Tibial nerve (tissue), 4 donors: ENCODE results near the gene TBC1D1. TPM values are rescaled to one million over a fixed set of nuclear protein-coding genes. Genes with fewer than 3 reads are reported as not detected.
A peak's percentile ranks its signal among the peaks of the same experiment; 100 is the strongest.

Experiments
- DNase-seq, 2 donors: peaks; one replicate each; pipeline ENCODE4 v3.0.0-alpha.2; 2019; ENCODE audit warnings: low spot score in 2 of 2
- H3K27ac ChIP-seq, 4 donors: fragments of 200-600 bp; sonication (generic) in 3 of 4; one replicate each; pipeline ENCODE4 v1.5.1; 2017 to 2019; ENCODE audit warnings: mild to moderate bottlenecking in 1 of 4
- H3K27me3 ChIP-seq, 2 donors: fragments of 200-600 bp; sonication (generic) in 1 of 2; one replicate each; pipeline versions ENCODE4 v1.5.1 to v1.6.0; 2017 to 2019
- H3K36me3 ChIP-seq, 3 donors: fragments of 200-600 bp; sonication (generic); one replicate each; pipeline ENCODE4 v1.5.1; 2018 to 2019
- H3K4me1 ChIP-seq, 4 donors: fragments of 200-600 bp; sonication (generic) in 3 of 4; one replicate each; pipeline ENCODE4 v1.5.1; 2017 to 2019
- H3K4me3 ChIP-seq, 4 donors: fragments of 200-600 bp; sonication (generic) in 3 of 4; one replicate each; pipeline ENCODE4 v1.5.1; 2017 to 2019; ENCODE audit warnings: mild to moderate bottlenecking in 1 of 4, moderate library complexity in 1 of 4
- H3K9me3 ChIP-seq, 4 donors: fragments of 200-600 bp; sonication (generic) in 3 of 4; one replicate each; pipeline ENCODE4 v1.5.1; 2017 to 2019
- EP300 ChIP-seq, 2 donors: sonication (generic); formaldehyde crosslinking; IDR thresholded peaks; one replicate each; pipeline ENCODE4 v1.6.1; 2017; ENCODE audit warnings: antibody characterized with exemption in 2 of 2, mild to moderate bottlenecking in 1 of 2
- POLR2A ChIP-seq, 2 donors: fragments of 450-650 bp; IDR thresholded peaks; one replicate each; pipeline ENCODE4 v1.6.1; 2017; ENCODE audit warnings: antibody characterized with exemption in 2 of 2, mild to moderate bottlenecking in 2 of 2, moderate library complexity in 2 of 2
- WGBS, 2 donors: methylation state at CpG; one replicate each; pipeline ENCODE4 v1.1.5; 2018; 5-methylcytosine and 5-hydroxymethylcytosine counted together
- total RNA-seq, 4 donors: library from RNA; depleted of rRNA; stranded (reverse); fragments of >200 nt; gene quantifications; one replicate each; pipeline ENCODE4 v1.1.0, GENCODE V29; 2016
- TF ChIP-seq, protein P1 (sequence below), 5 experiments: fragments of 200-600 bp in 3 of 5; fragments of 450-650 bp in 2 of 5; sonication (generic) in 3 of 5; IDR thresholded peaks; one replicate each; pipeline ENCODE4 v1.5.1; 2016 to 2019; ENCODE audit warnings: antibody characterized with exemption in 5 of 5, mild to moderate bottlenecking in 3 of 5, moderate library complexity in 2 of 5

TBC1D1 gene
- total RNA-seq, 4 donors from 2014 or later: 41.6 to 97.8 (median 62.5) TPM

DNA sequence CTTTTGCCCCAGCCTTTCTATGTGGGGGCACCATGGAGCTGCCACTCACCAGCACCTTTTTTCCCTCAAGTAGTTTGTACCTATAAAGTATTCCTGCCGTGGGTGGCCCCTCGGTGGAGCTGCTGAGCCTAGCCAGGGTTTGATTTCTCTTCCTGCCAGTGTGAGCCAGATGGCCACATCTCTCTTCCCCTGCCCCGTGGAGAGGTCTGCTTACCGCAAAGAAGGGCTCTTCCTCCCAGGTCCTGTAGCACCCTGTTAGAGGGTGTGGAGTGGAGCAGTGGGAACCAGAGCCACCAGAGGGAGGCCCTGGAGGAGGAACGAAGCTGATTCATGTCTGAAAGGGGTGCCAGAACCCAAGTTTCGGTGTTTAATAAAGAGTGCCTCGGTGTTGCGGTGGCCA, 164.7 kb downstream of the TBC1D1 start:
- Histone ChIP-seq H3K27me3 (no peaks in the 10 kb centered on the region), H3K4me1 (peaks cover 0 to 6% (median 0%) of the 10 kb centered on the region in 4 donors), H3K9me3 (no peaks in the 10 kb centered on the region), H3K27ac (peak overlapping the region in 1 of 4 donors; percentile 41), H3K4me3 (no peak overlapping the region), H3K36me3 (peaks cover 0 to 37% (median 3%) of the 10 kb centered on the region in 3 donors)
- no peak for DNase-seq
- WGBS, 2 donors: 73 to 75% methylated on average over 8 of the region's 8 CpGs
- TF ChIP-seq POLR2A (IDR thresholded peaks at IDR 0.05) (no peak), EP300 (IDR thresholded peaks at IDR 0.05) (no peak)
- TF ChIP-seq, protein P1, sequence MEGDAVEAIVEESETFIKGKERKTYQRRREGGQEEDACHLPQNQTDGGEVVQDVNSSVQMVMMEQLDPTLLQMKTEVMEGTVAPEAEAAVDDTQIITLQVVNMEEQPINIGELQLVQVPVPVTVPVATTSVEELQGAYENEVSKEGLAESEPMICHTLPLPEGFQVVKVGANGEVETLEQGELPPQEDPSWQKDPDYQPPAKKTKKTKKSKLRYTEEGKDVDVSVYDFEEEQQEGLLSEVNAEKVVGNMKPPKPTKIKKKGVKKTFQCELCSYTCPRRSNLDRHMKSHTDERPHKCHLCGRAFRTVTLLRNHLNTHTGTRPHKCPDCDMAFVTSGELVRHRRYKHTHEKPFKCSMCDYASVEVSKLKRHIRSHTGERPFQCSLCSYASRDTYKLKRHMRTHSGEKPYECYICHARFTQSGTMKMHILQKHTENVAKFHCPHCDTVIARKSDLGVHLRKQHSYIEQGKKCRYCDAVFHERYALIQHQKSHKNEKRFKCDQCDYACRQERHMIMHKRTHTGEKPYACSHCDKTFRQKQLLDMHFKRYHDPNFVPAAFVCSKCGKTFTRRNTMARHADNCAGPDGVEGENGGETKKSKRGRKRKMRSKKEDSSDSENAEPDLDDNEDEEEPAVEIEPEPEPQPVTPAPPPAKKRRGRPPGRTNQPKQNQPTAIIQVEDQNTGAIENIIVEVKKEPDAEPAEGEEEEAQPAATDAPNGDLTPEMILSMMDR (IDR thresholded peaks at IDR 0.05): no peak

DNA sequence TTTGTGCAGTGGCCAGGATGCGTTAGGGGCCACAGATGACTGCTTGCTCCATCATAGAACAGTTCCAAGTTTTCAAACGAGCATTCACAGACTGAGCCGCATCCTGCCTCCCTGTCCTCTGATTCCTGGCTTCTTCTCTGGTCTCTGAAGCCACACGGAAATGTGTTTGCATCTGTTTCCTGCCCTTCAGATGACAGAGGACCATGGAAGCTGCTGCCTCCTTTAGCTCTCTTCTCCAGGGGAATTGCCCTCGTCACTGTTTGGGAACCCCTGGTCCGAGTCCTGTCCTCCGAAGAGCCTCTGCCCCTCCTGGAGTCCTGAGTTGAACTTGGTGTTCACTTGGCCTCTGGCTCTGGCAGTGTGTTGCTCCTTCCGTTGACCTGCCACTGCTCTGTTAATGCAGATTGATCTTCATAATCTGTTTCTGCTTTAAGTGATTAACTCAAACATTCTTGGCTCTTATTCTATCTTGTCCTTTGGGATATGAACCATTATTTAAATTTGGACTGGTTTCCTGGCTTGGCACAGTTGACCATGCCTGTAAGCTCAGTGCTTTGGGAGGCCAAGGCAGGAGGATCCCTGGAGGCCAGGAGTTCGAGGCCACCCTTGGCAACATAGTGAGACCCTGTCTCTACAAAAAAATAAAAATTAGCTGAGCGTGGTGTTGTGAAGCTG, 165.3 kb downstream of the TBC1D1 start:
- Histone ChIP-seq H3K27me3 (no peaks in the 10 kb centered on the region), H3K4me3 (no peak overlapping the region), H3K36me3 (peaks cover 0 to 37% (median 3%) of the 10 kb centered on the region in 3 donors), H3K27ac (peak overlapping the region in 1 of 4 donors; percentile 41), H3K9me3 (no peaks in the 10 kb centered on the region), H3K4me1 (peaks cover 0 to 6% (median 0%) of the 10 kb centered on the region in 4 donors)
- 64 to 68% methylated on average over 10 of the region's 10 CpGs for WGBS, 2 donors
- TF ChIP-seq POLR2A (IDR thresholded peaks at IDR 0.05): no peak
- TF ChIP-seq, protein P1 (IDR thresholded peaks at IDR 0.05): no peak
- no peak for TF ChIP-seq EP300 (IDR thresholded peaks at IDR 0.05)
- DNase-seq: no peak

DNA sequence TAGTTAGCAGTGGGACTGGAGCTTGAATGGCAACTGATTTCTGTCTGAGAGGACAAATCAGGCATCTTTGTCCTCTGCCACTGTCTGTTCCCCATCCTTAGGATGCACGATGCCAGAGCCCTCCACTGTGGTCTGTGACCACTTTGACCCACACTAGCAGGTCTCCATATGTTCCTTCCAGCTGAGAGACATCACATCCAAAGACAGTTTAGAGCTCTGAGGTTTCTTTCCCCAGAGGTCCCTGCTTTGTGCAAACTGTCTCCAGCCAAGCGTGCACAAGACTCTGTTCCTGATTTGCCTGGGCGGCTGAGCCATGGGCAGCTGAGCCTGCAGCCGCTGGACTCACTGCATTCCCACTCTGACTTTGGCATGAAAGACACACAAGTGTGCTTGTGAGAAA, 167.3 kb downstream of the TBC1D1 start:
- 59 to 71% methylated on average over 4 of the region's 4 CpGs for WGBS, 2 donors
- DNase-seq: no peak
- no peaks in the 10 kb centered on the region for H3K9me3 ChIP-seq
- no peaks in the 10 kb centered on the region for H3K27me3 ChIP-seq
- H3K27ac ChIP-seq: no peak overlapping the region
- H3K4me3 ChIP-seq: no peak overlapping the region
- peaks cover 0 to 37% (median 0%) of the 10 kb centered on the region in 3 donors for H3K36me3 ChIP-seq
- no peak for TF ChIP-seq EP300 (IDR thresholded peaks at IDR 0.05)
- peaks cover 0 to 19% (median 3%) of the 10 kb centered on the region in 4 donors for H3K4me1 ChIP-seq

DNA sequence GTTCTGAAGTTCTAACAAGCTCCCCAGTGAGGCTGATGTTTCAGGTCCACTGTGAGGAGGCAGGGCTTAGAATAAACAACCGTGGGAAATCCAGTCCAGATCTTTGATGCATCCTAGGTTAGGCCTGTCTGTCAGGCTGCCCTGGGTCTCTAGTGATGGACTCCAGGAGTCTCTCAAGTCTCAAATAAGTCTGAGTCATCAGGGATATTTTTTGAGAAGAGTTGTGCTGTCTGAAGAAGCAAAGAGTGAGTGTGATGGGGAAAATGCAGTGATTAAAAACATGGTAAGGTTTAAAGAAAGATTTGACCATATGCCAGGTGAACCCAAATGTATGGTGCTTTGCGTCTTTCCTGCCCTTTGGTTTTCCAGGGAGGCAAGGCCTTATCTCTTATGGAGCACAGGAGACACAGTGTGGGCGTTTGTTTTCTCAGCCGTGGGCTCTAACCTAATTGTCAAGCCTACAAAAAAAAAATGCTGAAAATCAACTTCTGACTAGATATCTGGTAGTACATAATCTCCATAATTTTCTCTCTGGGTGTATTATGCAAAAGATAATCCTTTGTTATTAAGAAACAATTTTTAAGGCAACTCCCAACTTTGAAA, 170.0 kb downstream of the TBC1D1 start:
- peaks cover 0 to 18% (median 0%) of the 10 kb centered on the region in 3 donors for H3K36me3 ChIP-seq
- peaks cover 0 to 15% (median 3%) of the 10 kb centered on the region in 4 donors for H3K4me1 ChIP-seq
- DNase-seq: no peak
- TF ChIP-seq EP300 (IDR thresholded peaks at IDR 0.05) (no peak), POLR2A (IDR thresholded peaks at IDR 0.05) (no peak)
- TF ChIP-seq, protein P1 (IDR thresholded peaks at IDR 0.05): no peak
- H3K4me3 ChIP-seq: no peak overlapping the region
- 65 to 67% methylated on average over 4 of the region's 4 CpGs for WGBS, 2 donors
- H3K27ac ChIP-seq: no peak overlapping the region
- H3K27me3 ChIP-seq: no peaks in the 10 kb centered on the region
- H3K9me3 ChIP-seq: no peaks in the 10 kb centered on the region

DNA sequence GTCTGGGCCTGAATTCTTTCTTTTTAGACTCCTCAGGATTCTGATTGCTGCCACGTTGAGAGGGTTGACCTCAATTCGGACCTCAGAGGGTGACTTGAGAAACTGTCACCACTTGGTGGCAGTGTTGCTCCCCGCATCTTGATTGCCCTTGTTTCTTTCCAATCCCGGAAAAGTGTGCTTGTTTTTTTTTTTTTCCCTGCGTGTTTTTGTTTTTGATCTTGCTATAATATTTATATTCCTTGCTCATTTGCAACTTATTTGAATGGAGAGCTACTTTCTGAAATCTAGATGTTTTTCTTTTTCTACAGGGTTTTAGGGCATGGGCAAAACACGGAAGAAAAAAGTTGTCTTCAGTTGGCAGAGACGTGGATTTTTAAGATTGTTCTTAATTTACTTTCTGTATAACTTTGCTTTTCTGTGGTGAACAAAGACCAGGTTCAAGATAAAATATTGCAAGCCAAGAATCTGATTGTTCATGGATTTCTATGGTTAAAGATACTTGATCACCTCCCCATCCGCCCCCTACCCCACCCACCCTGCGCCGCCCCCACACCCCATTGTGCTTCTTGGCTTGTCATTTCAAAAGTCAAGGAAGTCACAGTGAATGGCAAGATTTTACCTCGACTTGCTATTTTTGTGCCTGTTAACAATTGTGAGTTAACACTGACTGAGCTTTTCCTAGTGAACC, 171.3 kb downstream of the TBC1D1 start:
- DNase-seq: peak; percentile 71 to 89
- TF ChIP-seq EP300 (IDR thresholded peaks at IDR 0.05) (peak in 1 of 2 donors; percentile 55), POLR2A (IDR thresholded peaks at IDR 0.05) (no peak)
- TF ChIP-seq, protein P1 (IDR thresholded peaks at IDR 0.05): peak; percentile 63 to 84 (median 83)

More for the DNA sequence above, 171.3 kb downstream of the TBC1D1 start:
- no peaks in the 10 kb centered on the region for H3K9me3 ChIP-seq
- H3K36me3 ChIP-seq: peaks cover 0 to 10% (median 0%) of the 10 kb centered on the region in 3 donors
- peak overlapping the region; percentile 21 to 51 (median 32) for H3K4me3 ChIP-seq
- H3K27ac ChIP-seq: peak overlapping the region; percentile 41 to 80 (median 68)
- no peaks in the 10 kb centered on the region for H3K27me3 ChIP-seq
- H3K4me1 ChIP-seq: peaks cover 0 to 13% (median 3%) of the 10 kb centered on the region in 4 donors
- 2 to 4% methylated on average over 11 of the region's 11 CpGs for WGBS, 2 donors
